ENCODE data around the gene MLN. TPM values are rescaled to one million over a fixed set of nuclear protein-coding genes. Genes with fewer than 3 reads are reported as not detected.

The MLN gene
- total RNA-seq, 2 donors from 2014 or later: not detected

GRCh38 chr6:33787346-33787953 is 16.4 kb downstream of the MLN start:
- ATAC-seq (peak in 1 of 2 donors; percentile 42), DNase-seq (ENCODE audit: low spot score in 2 of 2) (no peak)
- H3K27ac Mint-ChIP-seq: peak overlapping the region; percentile 99
- peaks cover 13% of the 10 kb centered on the region in 2 donors for H3K36me3 Mint-ChIP-seq
- peaks cover 4 to 6% of the 10 kb centered on the region in 2 donors for H3K9me3 Mint-ChIP-seq

DNA sequence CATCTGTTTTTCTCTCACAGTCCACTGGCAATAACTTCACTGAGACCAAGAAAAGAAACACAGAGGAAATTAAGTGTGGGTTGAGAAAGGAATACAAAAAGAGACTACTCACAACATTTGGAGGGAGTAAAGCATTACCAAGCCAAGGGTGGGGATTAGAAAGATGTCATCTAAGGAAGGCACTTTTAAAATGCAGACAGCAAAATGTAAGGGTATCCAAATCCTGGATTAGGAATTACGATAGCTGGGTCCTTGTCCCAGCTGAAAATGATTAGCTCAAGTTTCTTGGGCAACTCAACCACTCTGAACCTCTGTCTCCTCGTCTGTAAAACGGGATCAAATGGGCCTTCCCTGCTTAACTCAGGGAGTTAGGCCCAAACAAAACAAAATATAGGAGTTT is 17.1 kb downstream of the MLN start:
- ATAC-seq: no peak
- DNase-seq (ENCODE audit: low spot score in 2 of 2): no peak
- H3K27ac Mint-ChIP-seq: peak overlapping the region in 1 of 2 donors; percentile 77
- H3K9me3 Mint-ChIP-seq: peaks cover 4 to 6% of the 10 kb centered on the region in 2 donors
- H3K36me3 Mint-ChIP-seq: peaks cover 13% of the 10 kb centered on the region in 2 donors

DNA sequence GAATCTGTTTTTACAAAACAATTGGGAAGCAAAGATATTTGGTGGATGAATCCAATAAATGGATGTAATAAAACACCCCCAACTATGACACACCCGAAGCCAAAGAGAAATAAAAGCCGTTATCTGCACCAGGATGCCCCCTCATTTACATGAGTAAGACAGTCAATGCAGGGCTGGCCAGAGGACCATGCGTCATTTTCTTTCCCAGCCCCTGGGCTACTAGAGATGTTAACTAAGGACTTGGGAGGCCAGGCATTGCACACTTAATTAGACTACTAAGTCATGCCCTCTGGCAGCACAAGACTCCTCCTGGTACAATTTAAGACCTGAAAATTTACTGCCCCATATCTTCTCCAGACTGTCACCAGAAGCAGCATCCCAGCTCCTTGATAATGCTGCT is 18.0 kb downstream of the MLN start:
- Mint-ChIP-seq H3K36me3 (peaks cover 13% of the 10 kb centered on the region in 2 donors), H3K9me3 (peaks cover 4 to 6% of the 10 kb centered on the region in 2 donors), H3K27ac (peak overlapping the region; percentile 14 to 77)
- DNase-seq (ENCODE audit: low spot score in 2 of 2) (no peak), ATAC-seq (no peak)

DNA sequence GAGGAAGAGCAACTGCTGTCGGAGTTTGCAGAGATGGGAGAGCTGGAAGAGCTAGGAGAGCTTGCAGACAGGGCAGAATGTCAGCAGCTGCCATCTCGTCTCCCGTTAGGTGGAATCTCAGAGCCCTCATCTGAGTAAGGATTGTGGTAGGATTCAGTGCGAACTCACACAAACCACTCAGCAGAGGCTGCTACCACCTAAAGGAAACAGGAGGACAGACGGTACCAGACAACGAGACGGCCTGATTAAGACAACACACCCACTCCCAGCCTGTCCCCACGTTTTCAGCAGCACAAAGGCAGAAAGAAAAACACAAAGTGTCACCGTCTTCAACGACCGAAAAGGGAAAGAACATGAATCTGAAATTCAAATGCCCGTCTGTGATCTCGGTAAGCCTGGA is 19.0 kb downstream of the MLN start:
- no peak for ATAC-seq
- Mint-ChIP-seq H3K9me3 (peaks cover 0 to 6% of the 10 kb centered on the region in 2 donors), H3K27ac (peak overlapping the region in 1 of 2 donors; percentile 76), H3K36me3 (peaks cover 13% of the 10 kb centered on the region in 2 donors)
- DNase-seq (ENCODE audit: low spot score in 2 of 2): no peak

DNA sequence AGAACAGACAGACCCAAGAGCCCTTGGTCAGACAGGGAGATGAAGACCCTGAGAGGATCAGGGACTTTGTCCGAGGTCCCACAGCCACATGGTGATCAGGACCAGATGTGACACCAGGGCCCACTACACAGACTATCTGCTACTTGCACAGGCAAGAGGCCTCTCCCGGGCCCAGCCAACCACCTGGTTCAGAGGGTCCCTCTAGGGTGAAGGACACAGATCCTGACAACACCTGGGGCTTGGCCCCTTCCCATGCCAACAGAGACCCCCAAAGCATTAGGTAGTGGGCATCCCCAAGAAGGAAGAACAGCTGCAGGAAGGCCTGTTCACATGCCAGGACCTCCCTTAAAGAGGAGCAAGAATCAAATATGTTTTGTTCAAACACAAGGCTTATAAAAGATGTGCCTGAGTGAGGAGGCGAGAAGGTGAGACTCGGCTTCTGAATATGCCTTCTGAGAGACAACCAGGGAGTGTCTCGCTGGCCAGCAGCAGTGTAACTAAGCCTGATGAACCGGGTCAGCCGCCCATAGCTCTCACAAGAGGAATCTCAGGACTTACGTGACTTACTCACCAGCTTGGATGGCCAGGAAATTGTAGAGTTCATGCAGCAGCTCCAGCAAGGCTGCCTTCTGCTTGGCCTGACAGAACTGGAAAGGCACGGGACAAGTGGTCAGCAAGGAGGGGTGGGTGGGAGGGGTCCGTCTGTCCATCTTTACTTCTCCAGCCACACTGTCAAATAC is 19.9 kb downstream of the MLN start:
- no peak overlapping the region for H3K27ac Mint-ChIP-seq
- peaks cover 9 to 13% of the 10 kb centered on the region in 2 donors for H3K36me3 Mint-ChIP-seq
- no peak for ATAC-seq
- DNase-seq (ENCODE audit: low spot score in 2 of 2): no peak
- H3K9me3 Mint-ChIP-seq: no peaks in the 10 kb centered on the region

- no peak for ATAC-seq
- DNase-seq (ENCODE audit: low spot score in 2 of 2): no peak
- H3K27ac Mint-ChIP-seq: peak overlapping the region in 1 of 2 donors; percentile 81
- no peaks in the 10 kb centered on the region for H3K9me3 Mint-ChIP-seq
- peaks cover 8 to 13% of the 10 kb centered on the region in 2 donors for H3K36me3 Mint-ChIP-seq
These were observed 21.2 kb downstream of the MLN start for GRCh38 chr6:33782561-33782960.

DNA sequence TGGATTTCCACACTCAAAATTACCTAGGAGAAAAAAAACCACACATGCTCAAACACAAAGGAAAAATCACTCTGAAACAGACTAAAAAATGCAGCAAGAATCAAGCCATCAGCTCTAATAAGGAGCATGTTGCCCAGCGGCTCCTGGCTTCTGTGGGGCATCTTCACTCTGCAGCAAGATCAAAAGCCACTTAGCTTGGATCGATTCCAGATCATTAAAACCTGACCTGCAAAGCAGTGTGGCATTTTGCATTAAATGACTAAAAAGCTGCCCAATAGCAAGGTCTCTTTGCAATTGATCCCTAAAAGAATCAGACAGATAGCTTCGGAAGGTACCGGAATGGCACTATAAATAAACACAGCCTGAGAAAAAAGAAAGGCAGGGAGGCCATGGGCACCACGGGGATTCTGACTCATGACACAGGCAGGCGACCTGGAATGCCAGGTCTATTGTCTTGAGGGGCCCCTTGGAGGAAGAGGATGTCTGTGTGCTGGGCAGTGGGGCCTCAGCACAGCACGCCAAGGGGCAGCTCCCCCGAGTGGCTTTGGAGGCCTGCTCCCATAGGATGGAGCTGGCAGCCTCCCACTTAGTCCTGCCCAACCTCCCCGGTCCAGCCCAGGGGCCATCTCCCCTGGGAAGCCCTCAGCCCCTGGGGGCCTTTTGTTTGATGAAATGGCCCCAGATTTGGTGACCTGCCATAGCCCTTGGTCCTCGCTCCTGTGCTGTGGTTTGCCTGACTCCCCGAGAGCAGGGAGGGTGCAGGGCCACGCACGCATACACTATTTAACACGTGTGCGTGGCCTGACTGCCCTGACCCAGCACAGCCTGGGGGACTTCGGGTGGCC is 22.4 kb downstream of the MLN start:
- DNase-seq (ENCODE audit: low spot score in 2 of 2): no peak
- H3K9me3 Mint-ChIP-seq: no peaks in the 10 kb centered on the region
- no peak overlapping the region for H3K27ac Mint-ChIP-seq
- no peak for ATAC-seq
- peaks cover 7 to 21% of the 10 kb centered on the region in 2 donors for H3K36me3 Mint-ChIP-seq

- H3K36me3 Mint-ChIP-seq: peaks cover 7 to 21% of the 10 kb centered on the region in 2 donors
- ATAC-seq (no peak), DNase-seq (ENCODE audit: low spot score in 2 of 2) (no peak)
- H3K27ac Mint-ChIP-seq: peak overlapping the region in 1 of 2 donors; percentile 50
- no peaks in the 10 kb centered on the region for H3K9me3 Mint-ChIP-seq
These were observed 23.9 kb downstream of the MLN start for GRCh38 chr6:33779895-33780294.

DNA sequence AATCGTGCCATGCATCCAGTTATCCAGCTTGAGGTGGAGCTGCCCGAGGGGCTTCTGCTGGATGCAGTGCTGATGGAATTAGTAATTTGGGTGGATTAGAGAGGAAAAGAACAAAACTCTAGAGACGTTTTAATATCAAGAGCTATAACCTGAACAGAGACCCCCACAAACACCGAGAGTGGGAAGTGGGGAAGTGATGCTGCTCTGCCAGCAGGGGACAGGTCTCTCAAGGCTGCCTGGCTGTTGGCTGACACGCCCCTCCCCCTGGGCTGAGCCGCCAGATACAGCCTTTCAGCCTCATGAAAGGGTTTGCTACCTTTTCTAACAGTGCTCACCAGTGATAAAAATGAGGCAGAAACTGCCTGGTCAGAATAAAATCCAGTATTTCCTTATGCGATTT is 24.5 kb downstream of the MLN start:
- Mint-ChIP-seq H3K9me3 (no peaks in the 10 kb centered on the region), H3K27ac (no peak overlapping the region), H3K36me3 (peaks cover 7 to 21% of the 10 kb centered on the region in 2 donors)
- no peak for ATAC-seq
- no peak for DNase-seq (ENCODE audit: low spot score in 2 of 2)

DNA sequence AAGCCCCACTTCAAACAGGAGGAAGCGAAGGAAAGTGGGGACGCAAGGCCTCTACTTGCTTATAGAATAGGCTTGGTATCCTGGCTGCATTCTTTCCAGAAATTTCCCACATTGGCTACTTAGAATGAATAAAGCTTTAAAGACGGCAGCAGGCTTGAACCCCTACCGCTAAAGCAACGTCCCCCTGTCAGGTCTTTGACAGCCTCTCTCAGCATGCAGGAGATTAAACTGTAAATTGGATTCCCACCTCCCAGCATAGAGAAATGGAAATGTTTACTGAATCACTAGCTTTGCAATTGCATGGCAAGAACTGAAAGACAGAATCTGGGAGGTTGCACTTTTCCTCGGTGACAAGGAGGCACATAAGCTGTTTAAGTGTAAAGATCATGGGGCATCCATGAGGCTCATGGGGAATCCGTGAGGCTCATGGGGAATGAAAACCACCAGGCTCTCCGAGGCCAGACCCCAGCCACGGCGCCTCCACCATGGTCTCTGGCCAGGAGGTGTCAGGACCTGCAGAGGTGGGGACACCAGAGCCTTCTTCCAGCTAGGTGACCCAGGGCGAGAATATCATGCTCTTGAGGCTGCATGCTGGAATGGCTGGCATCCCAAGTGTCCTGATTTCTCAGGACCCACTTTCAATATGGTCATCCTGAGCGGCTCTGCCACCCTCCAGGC is 25.2 kb downstream of the MLN start:
- no peak for ATAC-seq
- peaks cover 7 to 21% of the 10 kb centered on the region in 2 donors for H3K36me3 Mint-ChIP-seq
- no peaks in the 10 kb centered on the region for H3K9me3 Mint-ChIP-seq
- no peak for DNase-seq (ENCODE audit: low spot score in 2 of 2)
- no peak overlapping the region for H3K27ac Mint-ChIP-seq

DNA sequence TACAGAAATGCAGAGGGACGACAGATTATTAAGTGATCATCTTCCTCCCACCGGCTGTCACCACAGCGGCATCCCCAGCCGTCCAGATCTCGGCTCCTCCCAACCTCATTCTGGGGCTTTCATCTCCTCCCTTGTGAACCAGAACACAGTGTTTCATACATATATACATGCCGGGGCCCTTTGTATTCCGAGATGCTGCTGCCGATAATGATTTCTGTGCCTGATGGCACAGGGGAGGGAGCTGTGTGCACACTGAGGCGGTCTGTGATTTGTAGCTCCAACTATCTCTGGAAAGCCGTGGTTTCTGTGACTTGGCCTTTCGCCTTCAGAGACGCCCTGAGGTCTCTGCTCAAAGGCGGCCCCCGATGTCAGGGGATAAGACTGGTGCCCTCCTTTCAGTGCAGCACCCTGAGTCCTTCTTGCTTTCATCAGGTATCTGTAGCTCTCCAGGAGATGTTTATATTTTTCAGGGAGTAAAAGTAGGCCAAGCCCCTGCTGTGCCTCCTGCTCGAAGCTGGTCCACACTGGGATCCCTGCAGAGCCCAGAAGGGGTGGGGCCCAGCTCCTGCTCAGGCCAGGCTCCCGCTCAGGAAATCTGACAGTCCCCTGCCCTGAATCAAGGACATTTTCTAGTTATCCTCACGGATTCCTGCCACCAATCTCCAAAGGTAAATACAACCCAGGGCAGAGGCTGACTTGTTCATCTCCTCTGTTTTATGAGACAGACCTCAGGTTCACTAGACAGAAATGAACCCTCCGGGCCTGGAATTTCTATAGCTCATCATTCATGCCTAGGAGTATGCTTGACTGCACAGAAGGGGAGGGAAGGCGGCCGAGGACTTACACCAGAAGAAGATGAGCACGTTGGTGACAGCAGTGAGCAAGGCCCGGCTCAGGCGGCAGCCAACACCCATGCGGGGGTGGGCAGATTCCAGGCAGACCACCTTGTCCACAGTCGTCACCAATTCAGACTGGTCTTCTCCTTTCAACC is 26.1 kb downstream of the MLN start:
- DNase-seq (ENCODE audit: low spot score in 2 of 2) (no peak), ATAC-seq (no peak)
- Mint-ChIP-seq H3K27ac (no peak overlapping the region), H3K9me3 (no peaks in the 10 kb centered on the region), H3K36me3 (peaks cover 7 to 21% of the 10 kb centered on the region in 2 donors)

DNA sequence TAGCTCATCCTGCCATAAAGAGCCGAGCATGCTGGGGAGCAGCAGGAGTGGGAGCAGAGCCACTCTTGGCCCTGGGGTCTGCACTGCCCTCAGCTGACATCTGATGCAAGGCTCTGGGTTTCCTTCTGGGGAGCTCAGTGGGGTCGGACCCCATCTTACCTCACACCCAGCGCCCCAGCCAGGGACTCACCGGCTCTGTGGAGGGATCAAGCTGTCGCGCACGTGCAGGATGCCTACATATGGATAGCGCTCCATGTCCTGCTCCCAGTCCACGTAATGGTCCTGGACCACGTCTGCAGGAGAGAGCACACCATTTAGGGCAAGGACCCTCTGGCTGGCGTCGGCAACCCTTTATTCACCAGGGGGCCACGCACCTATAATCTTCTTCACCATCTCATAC is 27.0 kb downstream of the MLN start:
- no peaks in the 10 kb centered on the region for H3K9me3 Mint-ChIP-seq
- ATAC-seq: no peak
- H3K27ac Mint-ChIP-seq: no peak overlapping the region
- no peak for DNase-seq (ENCODE audit: low spot score in 2 of 2)
- H3K36me3 Mint-ChIP-seq: peaks cover 7 to 21% of the 10 kb centered on the region in 2 donors

DNA sequence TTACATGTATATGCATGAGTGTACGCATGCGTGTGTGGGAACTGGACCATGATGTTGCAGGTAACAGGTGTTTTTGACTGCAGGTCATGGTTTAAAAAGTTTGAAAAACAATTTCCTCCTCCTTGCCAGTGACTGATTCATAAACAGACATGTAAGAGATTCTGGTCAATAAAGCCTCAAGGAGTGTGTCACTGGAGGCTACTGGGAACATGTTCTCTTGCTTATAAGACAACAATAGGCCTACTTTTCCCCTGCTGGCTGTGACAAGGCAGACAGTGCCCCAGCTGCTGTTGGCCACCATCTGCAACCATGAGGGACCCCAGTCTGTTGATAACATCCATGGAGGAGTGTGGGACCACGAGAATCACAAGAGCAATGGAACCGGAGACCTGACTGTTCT is 27.6 kb downstream of the MLN start:
- Mint-ChIP-seq H3K36me3 (peaks cover 7 to 21% of the 10 kb centered on the region in 2 donors), H3K27ac (peak overlapping the region; percentile 42 to 60), H3K9me3 (no peaks in the 10 kb centered on the region)
- DNase-seq (ENCODE audit: low spot score in 2 of 2) (no peak), ATAC-seq (no peak)

- DNase-seq (ENCODE audit: low spot score in 2 of 2) (no peak), ATAC-seq (no peak)
- Mint-ChIP-seq H3K9me3 (no peaks in the 10 kb centered on the region), H3K36me3 (peaks cover 7 to 21% of the 10 kb centered on the region in 2 donors), H3K27ac (peak overlapping the region in 1 of 2 donors; percentile 38)
These were observed 29.0 kb downstream of the MLN start for GRCh38 chr6:33774774-33775173.

DNA sequence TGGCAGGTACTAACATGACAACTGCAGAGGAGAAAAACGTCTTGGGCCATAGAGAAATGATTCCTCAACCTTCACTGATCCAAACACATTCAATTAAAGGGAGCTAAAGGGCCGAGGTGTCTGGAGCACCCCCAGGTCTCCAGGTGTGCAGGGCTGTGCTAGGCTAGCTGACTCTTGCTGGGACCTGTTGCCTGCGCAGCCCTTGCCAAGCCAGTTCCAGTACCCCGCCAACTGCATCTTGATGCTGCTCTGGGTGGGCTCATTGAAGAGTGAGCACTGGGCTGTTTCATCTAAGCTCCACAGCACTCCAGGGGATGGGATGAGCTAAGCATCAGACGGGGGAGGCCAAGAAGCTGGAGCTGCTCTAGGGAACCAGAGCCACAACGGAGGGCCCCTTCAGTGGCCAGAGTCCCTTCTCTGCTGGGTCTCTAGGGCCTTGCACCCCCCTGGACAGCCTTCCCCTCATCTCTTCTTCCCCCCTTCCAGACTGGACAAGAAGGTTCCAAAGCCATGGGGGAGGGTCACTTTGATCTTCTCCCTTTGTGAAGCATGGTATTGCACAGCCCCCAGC is 30.8 kb downstream of the MLN start:
- ATAC-seq (no peak), DNase-seq (ENCODE audit: low spot score in 2 of 2) (no peak)
- Mint-ChIP-seq H3K9me3 (no peaks in the 10 kb centered on the region), H3K36me3 (peaks cover 4 to 18% of the 10 kb centered on the region in 2 donors), H3K27ac (no peak overlapping the region)
